8988T (cell line): ENCODE measurements around the gene BUB1B.
A peak's percentile ranks its signal among the peaks of the same experiment; 100 is the strongest.

Source experiments
- DNase-seq: peaks from one replicate; pipeline ENCODE4 v3.0.0; 2011

Gene BUB1B

DNA sequence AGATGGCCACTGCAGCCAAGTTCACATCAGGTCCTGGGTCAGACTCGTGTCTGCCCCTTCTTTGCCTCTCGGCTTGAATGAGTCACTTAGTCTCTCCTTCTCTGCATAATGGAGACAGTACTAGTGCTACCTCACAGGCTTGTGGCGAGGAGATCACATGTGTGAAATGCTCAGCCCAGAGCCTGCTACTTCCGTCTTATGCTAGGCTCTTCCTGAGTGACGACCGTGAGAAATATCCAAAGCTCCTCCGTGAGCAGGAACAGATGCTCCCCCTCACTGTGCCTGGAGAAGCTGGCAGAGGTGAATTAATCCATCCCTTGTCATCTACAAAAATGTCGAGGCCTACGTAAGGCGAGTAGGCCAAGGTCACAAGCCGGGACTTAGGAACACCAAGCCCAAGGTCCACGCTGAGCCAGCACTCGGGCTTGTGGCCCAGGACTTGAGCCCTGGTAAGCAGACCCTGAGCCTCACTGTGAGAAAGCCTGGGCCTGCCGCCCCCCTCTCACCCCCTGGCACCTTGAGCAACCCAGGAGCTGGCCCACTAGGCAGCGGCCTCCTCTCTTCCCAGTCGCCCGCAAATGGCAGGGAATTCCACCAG, 95.9 kb downstream of the BUB1B start:
- no peak for DNase-seq

DNA sequence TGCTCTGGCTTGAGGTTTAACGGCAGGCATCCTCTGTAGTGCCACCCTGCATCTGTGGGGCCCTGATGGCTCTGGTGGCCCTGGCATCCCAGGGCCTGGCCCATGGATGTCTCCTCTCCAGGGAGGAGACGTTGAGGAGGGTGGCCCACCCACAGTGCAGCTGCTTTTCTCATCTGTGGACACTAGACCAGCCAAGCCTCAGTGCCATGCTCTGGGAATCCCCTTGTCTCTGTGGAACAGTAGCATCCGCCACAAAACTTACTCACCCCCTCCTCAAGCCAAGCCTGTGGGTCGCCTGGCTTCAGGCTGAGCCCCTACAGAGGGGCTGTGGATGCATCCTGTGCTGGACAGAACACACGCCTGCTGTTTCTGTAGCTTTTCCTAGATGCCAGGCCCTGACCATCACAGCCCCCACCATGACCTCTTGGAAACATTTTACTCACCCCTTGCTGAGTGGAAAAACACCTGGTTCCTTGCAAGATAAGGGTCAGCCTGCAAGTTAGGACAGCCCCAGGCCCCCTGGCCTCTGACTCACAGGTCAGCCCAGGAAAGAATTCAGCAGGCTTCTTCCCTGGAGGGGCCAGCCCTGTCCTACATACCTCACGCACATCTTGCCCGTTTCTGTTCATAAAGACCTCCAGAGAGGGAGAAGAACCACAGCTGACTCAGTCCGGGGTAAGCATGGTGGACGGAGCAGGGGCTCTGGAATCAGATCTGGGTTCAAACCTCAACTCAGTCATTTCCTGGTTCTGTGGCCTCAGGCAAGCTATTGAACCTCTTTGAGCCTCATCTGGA, 97.0 kb downstream of the BUB1B start:
- DNase-seq = no peak

DNA sequence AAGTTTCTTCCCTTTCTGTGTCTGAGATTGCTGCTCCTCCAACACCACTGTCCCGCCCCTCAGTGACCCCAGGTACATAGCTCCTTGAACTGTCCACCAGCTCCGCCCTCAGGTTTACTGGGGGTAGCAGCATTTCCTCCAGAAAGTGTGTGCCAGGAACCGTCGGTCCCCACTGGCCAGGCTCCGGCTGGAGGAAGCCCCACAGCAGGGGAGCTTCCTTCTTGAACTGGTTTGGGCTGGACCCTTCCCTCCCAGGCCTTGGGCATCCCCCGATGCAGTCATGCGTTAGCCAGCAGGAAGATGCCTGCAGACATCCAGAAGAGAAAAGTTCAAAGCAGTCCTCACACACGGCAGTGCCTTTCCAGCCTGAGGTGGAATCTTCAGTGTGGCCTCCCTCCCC, 97.7 kb downstream of the BUB1B start:
- no peak for DNase-seq

DNA sequence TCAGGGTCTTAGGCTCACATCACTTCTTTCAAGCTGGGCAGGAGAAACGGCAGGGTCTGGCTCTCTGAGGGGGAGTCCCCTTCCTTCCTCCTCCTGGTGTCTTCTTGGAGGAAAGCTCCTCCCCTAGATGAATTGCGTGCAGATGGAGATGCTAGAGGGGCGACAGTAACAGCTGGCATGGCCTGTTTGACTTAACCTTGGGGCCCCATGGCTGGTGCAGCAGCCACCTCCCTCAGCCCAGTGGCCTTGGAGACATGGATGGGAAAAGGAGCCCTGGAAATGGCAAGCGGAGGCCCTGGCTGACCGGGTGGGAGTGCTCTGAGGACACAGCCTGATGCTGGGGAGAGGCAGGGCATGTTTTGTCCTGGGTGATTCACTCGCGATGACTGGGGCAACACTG, 98.2 kb downstream of the BUB1B start:
- no peak for DNase-seq

DNA sequence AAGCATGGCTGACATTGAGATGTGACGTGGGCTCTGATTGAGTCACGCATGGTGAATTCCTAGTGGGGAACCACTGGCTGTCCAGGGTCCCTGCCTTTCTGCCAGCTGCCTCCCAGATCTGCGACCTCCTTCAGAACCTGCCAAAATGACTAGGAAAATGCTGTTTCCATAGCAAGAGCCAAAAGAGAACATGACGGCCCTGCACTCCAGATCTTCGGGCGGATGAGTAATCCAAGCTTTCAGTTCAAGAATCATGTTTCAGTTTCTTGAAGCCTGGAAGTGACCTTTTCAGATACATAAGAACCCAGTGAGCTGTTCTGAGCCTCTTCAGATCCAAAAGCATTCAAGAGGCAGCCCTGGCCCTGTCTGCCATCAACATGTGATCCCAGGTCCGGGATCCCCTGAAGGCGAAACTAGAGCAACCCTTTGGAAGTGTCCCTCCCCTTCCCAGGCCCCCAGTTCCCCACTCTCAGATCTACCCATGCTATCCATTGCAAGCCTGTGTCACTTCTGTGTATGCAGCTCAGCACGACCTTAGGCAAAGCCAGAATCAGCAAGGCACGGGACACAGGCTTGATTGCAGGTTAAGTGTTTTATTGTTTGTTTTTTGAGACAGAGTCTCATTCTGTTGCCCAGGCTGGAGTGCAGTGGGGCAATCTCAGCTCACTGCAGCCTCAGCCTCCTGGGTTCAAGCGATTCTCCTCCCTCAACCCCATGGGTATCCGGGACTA, 102.3 kb downstream of the BUB1B start:
- DNase-seq = no peak

DNA sequence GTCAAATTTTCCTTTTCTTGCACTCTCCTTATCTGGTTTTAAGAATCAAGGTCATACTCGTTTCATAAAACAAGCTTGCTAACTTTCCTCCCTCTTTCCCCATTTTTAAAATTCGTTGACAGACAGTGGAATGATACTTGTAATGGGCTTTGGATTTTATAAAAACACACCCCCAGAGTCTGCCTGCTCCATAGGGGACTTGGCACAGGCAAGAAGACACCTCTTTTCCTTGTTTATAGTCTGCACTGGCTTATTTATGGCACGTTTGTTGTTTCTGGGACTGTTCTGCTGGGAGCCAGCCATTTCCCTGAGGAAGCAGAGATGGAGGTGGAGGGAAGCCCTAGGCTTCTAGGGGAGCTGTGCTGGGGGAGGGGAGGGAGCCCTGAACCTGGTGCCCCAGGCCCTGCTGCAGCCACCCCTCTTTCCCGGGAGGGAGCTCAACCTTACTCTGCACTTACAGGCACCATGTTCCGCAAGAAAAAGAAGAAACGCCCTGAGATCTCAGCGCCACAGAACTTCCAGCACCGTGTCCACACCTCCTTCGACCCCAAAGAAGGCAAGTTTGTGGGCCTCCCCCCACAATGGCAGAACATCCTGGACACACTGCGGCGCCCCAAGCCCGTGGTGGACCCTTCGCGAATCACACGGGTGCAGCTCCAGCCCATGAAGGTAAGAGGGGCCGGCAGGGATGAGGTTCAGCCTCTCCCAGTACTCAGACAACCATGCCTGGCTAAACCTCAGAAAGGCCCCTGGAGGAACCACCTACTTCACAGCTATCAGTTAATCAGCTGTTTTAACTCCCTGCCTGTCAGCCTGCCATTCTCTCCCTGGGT, 103.7 kb downstream of the BUB1B start:
- DNase-seq = no peak

DNA sequence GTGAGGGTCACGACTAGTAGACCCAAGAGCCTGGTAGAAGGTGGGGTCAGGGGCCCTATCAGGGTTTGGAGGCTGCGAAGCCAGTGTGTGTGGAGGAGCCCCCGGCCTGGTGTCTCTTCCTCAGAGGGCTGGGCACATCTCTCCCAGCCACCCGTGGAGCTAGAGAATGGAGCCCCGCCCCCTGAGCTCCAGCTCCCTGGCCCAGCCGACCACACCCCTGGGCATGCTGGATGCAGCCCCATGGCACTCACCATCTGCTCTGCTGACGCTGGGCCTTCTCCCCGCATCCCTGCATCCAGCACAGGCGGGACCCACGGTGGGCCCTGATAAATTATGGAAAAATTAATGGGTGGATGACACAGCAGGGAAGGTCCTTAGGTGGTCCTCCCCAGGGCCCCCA, 104.5 kb downstream of the BUB1B start:
- DNase-seq = no peak

DNA sequence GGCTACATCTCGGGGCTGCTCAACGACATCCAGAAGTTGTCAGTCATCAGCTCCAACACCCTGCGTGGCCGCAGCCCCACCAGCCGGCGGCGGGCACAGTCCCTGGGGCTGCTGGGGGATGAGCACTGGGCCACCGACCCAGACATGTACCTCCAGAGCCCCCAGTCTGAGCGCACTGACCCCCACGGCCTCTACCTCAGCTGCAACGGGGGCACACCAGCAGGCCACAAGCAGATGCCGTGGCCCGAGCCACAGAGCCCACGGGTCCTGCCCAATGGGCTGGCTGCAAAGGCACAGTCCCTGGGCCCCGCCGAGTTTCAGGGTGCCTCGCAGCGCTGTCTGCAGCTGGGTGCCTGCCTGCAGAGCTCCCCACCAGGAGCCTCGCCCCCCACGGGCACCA, 105.0 kb downstream of the BUB1B start:
- no peak for DNase-seq

DNA sequence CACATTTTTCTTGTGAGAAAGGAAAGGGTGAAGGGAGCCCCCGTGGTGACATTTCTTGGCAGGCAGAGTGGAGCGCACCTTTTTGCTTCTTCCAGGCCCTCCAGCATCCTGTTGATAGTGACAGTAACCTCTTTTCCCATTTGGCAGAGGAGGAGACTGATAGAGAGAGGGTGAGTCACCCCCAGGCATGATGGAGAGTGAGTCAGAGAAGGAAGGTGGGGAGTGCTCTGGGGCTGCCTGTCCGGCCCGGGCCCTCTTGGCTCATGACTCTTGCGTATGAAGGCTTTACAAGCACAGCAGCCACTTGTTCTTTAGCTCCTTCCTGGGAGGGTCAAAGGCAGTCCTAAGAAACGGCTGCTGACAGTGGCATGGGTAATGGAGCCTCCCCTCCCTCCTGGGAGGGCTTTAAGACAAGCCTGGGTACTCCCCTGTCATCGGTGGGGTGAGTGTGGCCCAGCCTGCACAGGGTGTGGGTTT, 106.0 kb downstream of the BUB1B start:
- DNase-seq = peak; percentile 83

DNA sequence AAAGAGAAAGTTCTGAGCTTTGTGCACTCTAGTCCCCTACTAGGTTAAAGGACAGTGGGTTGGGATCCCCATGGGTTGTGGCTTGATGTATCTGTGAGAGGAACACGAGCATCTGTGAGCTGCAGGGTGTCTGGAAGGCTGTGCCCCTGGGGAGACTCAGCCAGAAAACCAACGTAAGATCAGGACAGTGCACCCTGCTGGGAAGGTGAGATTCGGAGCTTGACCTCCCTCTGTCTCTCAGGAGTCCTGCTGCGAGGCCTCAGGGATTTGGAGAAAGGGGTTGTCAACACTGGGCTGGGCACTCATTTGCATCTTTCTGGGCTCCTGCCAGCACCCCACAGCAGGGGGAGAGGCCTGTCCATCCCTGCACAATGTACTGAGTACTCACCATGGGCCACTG, 106.8 kb downstream of the BUB1B start:
- no peak for DNase-seq

DNA sequence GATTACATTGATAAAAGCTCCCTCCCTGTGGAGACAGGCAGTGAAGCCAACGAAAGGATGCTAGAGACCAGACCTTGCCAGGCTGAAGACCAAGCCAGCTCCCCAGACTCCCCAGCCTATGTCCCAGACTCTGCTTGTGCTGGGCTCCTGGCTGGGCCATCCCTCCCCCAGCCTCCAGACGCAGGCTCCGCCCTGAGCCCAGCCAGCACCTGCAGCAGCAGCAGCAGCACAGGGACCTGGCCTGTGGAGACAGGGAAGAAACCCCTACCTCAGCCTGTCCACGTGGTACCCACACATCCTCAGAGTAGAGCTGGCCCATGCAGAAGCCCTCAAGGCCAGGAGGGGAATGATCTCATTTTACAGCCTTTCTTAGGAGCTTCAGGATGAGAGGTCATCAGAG, 108.7 kb downstream of the BUB1B start:
- no peak for DNase-seq

DNA sequence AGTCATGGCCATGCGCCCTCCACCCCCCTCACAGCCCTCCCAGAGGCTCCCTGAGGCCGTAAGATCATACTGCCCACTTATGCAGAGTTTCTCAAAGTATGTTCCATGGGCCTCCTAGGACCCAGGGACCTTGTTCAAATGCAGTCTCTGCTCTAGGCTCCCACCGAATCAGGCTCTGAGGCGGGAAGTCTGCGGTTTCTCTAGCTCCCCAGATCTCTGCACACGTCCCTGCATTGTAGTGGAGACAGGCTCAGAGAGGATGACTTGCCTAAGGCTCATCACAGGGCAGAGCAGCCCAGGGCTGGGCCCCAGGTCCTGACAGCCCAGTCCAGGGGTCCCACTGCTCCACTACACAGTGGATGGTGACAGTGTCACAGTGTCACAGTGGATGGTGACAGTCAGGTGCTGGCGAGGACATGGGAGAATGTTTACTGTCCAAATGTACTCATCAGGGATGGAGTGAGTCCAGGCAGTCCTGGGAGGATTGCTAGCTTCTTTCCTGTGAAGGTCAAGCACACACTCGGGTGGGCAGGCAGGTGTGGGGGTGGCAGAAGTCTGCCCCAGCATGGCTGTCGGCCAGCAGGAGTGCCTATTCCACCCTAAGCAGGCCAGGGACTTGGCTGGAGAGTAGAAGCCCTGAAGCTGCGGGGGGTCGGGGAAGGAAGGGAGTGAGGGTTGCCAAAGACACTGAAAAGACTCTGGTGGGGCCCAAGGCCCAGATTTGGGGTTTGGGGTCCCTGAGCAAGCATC, 109.6 kb downstream of the BUB1B start:
- no peak for DNase-seq
